SK-MEL-5 (cell line): ENCODE data around the gene PLP2. TPM values are rescaled to one million over a fixed set of nuclear protein-coding genes. Genes with fewer than 3 reads are reported as not detected.
"Not testable (repeated sequence)": the region's sequence is repeated elsewhere in the genome, so short reads cannot be mapped to it uniquely, and the experiment has no call there.

Source experiments
- DNase-seq: peaks from one replicate; pipeline ENCODE4 v3.0.0-alpha.2; 2016; ENCODE audit warnings: low read depth, low spot score
- in situ Hi-C: cut with HindIII; loops from 2 replicates; pipeline ENCODE4 v1.10.0; 2016; ENCODE audit warnings: low sequenced_read_pairs, high pct_unique_total_duplicates, low pct_unique_long_range_greater_than_20kb
- polyA plus RNA-seq, 2 experiments: library from polyadenylated mRNA; depleted of rRNA; stranded (reverse); fragments of >200 nt; gene quantifications; 2 replicates each; pipeline ENCODE4 v1.2.3, GENCODE V29; 2015
- total RNA-seq: library from RNA; depleted of rRNA; stranded (reverse); fragments of >200 nt; shearing (Covaris generic); gene quantifications from 2 replicates; pipeline ENCODE4 v1.2.3, GENCODE V29; 2014; rRNA removed

The PLP2 gene, protein sequence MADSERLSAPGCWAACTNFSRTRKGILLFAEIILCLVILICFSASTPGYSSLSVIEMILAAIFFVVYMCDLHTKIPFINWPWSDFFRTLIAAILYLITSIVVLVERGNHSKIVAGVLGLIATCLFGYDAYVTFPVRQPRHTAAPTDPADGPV
- total RNA-seq: 8.1 and 9.1 TPM in 2 replicates
- polyA plus RNA-seq (2015; cell fraction: cytosol; rRNA removed): 14.3 and 14.8 TPM in 2 replicates
- polyA plus RNA-seq (2015; cell fraction: nucleus; rRNA removed): 0.60 and 1.9 TPM in 2 replicates

DNA sequence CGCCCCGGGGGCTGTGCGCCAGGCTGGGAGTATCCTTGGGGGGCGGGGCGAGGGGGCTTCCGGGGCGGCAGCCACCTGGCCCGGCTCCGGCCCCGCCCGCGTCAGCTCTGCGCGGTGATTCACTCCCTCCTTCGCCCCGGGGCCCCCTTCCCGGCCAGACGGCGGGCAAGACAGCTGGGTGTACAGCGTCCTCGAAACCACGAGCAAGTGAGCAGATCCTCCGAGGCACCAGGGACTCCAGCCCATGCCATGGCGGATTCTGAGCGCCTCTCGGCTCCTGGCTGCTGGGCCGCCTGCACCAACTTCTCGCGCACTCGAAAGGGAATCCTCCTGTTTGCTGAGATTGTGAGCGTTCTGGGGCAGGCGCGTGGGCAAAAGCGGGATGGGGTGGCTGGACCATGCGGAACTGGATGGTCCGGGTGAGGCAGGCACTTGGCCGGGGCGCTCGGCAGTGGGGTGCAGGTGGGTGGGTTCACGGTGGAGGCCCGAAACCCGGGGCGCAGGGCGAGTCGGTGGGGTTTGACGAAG, at the start of gene PLP2:
TSS of gene PLP2 (plus strand) at position 147 of the 528 bp plus-strand sequence. CDS start at position 250, 103 bp downstream.
- DNase-seq: no peak
- in situ Hi-C loops: no loop called here

DNA sequence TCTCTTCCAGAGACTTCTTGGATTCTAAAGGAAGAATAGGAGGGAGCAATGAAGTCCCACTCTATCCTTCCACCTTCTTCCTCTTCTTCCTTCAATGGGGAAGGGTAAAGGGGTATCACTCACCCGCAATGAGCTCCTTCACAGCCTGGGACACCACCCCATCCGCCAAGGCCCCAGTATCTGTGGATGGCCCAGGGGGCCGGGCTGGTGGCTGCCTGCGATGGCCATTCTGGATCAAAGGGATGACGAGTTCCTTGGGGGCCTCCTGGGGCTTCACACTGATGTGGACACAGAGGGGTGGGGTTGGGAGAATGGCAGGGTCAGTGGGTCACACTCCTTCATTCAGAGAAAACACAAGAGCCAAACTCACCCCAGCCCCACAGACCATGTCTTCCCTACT, 49.2 kb upstream of the PLP2 start:
- no peak for DNase-seq
- in situ Hi-C loops: no loop called here

DNA sequence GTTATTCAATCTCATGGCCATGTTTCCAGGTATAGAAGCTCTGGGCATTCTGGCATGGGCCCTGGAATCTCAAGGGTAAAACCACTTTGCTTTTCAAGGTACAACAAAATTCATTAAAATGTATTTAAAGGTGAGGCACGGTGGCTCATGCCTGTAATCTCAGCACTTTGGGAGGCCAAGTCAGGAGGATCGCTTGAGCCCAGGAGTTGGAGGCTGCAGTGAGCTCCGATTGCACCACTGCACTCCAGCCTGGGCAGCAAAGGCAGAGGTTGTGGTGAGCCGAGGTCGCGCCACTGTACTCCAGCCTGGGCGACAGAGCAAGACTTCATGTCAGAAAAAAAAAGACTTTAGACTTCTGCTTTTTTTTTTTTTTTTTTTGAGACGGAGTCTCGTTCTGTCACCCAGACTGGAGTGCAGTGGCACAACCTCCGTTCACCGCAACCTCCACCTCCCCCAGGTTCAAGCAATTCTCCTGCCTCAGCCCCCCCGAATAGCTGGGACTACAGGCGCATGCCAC, 43.9 kb upstream of the PLP2 start:
- DNase-seq, in situ Hi-C loops: not testable (repeated sequence)

DNA sequence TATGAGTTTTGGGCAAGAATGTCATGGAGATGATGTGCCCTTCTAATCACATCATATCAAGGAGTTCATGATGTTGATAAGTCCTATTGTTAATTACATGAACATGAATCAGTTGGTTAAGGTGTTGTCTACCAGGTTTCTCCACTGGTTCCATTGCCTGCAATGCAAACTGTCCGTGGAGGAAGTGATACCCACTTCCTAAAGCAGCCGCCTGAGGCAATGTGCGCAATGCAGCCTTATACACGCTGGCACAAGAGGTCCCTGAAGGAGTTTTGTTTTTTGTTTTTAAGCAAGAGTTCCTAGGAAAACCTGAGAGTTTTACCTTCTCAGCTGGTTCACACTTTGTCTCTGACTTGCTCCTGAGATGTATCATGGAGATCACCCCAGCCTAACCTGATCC, 42.3 kb upstream of the PLP2 start:
- no peak for DNase-seq
- in situ Hi-C loops: no loop called here

DNA sequence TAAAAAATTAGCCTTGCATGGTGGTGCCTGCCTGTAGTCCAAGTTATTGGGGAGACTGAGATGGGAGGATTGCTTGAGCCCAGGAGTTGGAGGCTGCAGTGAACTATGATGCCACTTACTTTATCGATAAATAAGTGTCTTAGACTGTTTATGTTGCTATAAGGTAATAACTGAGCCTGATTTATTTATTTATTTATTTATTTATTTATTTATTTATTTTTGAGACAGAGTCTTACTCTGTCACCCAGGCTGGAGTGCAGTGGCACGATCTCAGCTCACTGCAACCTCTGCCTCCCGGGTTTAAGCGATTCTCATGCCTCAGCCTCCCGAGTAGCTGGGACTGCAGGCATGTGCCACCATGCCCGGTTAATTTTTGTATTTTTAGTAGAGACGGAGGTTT, 39.4 kb upstream of the PLP2 start:
- in situ Hi-C loops, DNase-seq: not testable (repeated sequence)

DNA sequence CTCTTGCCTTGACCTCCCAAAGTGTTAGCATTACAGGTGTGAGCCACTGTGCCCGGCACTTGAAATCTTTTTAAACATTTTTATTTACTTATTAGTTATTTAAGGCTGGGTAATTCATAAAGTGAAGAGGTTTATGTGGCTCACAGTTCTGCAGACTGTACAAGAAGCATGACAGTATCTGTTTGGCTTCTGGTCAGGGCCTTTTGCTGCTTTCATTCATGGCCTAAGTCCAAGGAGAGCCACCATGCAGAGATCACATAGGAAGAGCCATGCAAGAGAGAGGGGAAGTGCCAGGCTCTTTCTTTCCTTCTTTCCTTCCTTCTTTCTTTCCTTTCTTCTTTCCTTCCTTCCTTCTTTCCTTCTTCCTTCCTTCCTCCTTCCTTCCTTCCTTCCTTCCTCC, 37.9 kb upstream of the PLP2 start:
- DNase-seq: no peak
- in situ Hi-C loops: no loop called here

DNA sequence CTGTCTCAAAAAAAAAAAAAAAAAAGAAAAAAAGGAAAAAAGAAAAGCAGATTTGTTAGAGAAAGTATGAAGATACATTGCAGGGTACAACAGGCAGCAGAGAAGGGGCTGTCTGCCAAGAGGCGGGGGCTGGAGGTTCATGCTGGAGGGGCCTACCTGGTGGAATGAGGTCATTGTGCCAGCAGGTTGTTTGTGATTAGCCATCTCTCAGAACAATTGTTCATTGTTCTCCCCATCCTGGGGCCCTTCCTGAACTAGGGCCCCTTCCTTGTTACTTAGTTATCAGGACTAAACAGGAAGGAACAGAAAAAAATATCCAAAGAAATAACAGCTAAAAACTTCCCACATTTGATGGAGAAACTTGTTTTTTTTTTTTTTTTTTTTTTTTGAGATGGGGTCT, 34.2 kb upstream of the PLP2 start:
- DNase-seq: no peak

DNA sequence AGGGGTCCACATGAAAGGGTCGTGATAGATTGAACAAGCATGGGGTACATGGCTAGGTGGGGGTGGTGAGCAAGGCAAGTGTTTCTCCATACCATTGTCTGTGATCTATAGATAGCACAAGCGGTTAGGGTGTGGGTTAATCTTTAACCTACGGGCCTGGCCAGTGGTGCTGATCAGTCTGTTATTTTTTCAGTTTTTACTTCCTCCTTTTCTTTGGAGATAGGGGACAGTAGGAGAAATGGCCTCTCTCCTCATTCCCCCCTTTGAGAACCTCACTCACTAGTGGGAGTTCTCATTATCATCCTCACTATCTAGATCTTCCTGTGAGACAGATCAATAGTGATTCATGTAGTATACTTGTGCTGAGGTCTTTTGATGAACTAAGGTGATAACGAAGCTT, 32.0 kb upstream of the PLP2 start:
- DNase-seq: no peak
- in situ Hi-C loops: no loop called here

More for the DNA sequence above, 34.2 kb upstream of the PLP2 start:
- in situ Hi-C loops: no loop called here

DNA sequence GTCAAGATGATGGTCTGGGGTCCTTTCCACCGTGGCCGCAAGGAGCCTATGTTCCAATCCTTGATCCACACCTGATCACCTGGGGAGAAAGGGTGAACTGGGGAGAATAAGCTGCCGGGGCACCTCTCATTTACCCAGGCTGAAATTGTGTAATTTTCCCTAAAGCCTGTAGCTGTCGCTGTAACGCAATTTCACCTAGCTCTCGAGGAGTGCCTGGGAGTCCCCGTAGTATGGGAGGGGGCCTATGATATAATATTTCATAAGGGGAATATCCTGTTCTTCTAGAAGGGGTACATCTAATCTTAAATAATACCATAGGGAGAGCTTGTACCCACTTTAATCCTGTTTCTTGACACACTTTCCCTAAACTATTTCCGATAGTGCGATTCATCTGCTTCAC, 29.4 kb upstream of the PLP2 start:
- in situ Hi-C loops: not testable (repeated sequence)
- peak; percentile 35 for DNase-seq

DNA sequence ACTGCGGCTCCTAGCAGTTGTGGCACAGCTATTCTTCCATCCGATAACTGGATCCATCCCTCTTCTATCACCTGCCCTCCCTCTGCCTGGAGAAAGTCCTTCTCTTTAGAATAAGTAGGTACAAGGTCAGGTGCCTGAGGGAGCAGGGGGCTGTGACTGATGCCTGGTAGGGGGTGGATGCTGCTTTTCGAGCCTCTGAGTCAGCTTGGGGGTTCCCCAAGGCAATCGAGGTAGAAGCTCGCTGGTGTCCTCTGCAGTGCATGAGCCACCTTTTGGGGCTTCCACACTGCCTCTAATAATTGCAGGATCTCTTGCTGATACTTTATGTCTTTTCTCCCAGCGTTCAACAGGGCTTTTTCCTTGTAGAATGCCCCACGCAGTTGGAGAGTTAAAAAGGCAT, 28.5 kb upstream of the PLP2 start:
- in situ Hi-C loops, DNase-seq: not testable (repeated sequence)

DNA sequence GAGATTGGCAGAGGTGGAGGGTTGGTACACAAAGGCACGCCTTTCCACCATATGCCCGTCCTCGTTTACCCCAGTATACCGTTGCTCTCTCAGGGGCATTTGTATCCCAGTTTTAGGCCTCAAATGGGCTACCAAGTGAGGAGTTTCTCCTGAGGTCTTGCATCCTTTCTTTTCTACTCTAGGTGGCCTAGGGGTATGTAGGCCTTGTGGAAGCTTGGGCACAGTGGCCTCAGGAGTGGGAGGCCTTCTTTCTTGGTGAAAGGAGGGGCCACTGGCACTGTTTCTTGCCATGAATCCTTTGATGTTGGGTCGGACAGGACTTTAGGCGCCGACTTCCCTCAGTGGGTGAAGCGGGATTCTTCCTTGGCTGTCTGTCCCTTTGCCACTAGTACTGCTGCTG, 24.4 kb upstream of the PLP2 start:
- DNase-seq: no peak
- in situ Hi-C loops: no loop called here

DNA sequence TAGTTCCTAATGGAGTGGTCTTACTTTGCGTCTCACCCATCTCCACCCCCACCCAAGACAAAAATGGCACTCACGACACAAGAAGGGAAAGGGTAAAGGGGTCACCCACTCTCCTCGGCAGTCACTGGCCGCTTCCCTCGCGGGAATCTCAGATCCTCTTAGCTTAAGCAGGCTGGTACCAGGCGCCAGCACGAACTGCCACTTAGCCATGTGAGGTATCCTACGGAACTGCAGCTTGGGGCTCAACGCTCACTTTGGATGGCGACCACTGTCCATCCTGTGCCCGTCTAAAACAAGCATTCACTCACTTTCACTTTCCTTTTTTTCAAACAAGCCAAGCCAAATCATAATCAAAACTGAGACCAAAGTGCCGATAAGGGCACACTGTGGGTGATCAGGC, 23.8 kb upstream of the PLP2 start:
- no peak for DNase-seq
- in situ Hi-C loops: no loop called here

DNA sequence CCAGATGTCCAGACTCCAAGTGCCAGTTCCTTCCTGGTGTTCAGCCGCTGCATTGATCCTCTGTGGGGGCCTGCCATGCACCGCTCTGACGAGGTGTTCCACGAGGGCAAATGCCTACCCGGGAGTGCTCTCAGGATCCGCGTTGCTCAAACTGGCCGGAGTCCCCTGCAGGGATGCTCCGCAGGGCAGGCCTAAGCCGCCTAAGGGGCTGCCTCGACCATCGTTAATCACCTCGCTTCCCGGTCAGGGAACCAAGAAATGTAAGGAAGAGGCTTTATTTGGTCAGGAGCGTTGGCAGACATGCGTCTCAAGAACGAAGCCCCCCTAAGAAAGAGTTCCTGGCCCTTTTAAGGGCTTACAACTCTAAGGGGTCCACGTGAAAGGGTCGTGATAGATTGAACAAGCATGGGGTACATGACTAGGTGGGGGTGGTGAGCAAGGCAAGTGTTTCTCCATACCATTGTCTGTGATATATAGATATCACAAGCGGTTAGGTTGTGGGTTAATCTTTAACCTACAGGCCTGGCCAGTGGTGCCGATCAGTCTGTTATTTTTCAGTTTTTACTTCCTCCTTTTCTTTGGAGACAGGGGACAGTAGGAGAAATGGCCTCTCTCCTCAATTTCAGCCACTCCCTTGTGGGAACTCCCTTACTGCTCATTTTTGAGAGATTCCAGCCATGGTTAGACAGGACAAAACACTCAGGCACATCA, 23.2 kb upstream of the PLP2 start:
- DNase-seq, in situ Hi-C loops: not testable (repeated sequence)

DNA sequence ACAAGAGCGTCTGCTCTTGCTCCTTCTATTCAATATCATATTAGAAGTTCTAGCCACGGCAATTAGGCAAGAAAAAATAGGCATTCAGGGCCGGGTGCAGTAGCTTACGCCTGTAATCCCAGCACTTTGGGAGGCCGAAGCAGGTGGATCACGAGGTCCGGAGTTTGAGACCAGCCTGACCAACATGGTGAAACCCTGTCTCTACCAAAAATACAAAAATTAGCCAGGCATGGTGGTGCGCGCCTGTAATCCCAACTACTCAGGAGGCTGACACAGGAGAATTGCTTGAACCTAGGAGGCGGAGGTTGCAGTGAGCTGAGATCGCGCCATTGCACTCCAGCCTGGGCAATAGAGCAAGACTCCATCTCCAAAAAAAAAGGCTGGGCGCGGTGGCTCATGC, 22.4 kb upstream of the PLP2 start:
- in situ Hi-C loops, DNase-seq: not testable (repeated sequence)

DNA sequence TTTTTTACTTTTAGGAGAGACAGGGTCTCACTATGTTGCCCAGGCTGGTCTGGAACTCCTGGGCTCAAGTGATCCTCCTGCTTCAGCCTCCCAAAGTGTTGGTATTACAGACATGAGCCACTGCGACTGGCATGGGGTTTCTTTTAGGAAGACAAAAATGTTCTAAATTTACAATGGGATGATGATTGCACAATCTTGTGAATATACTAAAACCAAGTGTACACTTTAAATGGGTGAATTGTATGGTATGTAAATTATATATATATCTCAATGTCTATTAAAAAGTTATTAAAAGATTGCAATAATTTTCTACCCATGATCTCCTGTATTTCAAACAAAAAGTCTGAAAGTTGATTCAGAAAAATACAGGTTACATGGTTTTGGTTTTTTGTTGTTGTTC, 18.2 kb upstream of the PLP2 start:
- in situ Hi-C loops: no loop called here

DNA sequence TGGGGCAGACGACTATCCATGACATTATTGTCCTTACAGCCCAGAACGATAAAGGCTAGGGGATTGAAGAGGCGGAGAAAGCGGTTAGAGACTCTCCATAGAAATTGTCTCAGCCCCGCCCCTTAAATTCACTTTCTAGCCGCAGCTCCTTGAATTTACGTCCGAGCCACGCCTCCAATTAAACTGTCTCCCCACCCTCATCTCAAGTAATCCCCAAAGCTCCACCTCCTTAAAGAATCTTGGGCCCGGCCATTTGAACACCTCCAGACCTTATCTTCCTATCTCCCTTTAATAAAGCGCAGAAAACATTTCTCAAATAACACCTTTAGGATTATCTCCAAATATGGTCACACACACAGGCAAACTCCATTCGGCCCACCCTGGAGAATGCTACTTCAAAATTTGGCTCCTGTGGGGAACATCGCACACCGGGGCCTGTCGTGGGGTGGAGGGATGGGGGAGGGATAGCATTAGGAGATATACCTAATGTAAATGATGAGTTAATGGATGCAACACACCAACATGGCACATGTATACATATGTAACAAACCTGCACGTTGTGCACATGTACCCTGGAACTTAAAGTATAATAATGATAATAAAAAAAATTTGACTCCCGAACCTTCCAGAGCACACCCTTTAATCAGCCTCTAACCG, 16.3 kb upstream of the PLP2 start:
- peak; percentile 63 for DNase-seq

More for the DNA sequence above, 18.2 kb upstream of the PLP2 start:
- no peak for DNase-seq

DNA sequence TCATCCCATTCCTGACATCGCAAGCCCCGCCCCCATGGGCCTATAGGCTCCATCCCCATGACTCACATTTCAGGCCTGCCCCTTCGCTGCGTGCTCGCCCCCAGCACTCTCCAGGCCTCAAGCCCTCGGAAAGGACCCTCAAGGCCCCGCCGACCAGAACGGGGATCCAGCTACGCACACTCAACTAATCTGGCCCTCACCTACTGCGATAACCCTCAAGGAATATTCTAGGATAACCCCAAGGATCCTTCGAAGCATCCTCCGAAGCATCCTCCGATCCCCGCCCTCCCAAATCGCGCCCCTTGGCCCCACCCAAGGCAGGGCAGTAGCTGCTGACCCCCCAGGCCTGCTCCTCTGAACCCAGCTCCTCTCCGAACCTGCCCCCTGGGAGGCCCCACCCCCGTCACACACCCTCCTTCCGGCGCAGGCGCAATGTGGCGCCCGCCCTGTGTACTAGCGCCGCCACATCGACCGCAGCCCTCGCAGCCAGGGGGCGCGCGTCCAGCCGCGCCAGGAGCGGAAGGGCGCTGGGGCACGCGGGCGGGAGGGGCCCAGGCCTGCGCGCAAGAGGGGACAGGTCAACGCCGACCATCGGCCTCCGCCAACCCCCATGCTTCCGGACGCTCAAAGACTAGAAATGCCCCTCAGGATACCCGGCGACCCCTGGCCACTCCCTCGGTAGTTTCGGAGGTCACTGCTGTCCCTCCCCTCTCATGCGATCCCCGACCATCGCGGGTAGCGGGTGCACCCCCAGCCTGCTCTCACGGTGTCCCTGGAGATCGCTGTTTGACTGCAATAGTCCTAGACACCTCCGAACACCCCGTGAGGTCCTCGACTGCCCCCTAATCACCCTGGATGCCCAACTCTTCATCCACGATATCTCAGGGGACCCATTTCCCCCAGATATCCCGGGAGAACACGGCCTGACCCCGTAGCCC, 15.5 kb upstream of the PLP2 start:
- in situ Hi-C loops: no loop called here
- DNase-seq: peak; percentile 74

More for the DNA sequence above, 16.3 kb upstream of the PLP2 start:
- in situ Hi-C loops: no loop called here
